Measurements from ENCODE around the gene CREB3L2. TPM values are rescaled to one million over a fixed set of nuclear protein-coding genes. Genes with fewer than 3 reads are reported as not detected.

CREB3L2 gene
- total and polyA plus RNA-seq, 8 donors, result 6.6 to 38.4 (median 32.2) TPM

GRCh38 chr7:137925091-137925490 is 76.8 kb downstream of the CREB3L2 start:
- Histone ChIP-seq H3K4me3 (no peak overlapping the region), H3K27ac (no peak overlapping the region), H3K9me3 (no peaks in the 10 kb centered on the region), H3K4me1 (no peaks in the 10 kb centered on the region), H3K27me3 (no peaks in the 10 kb centered on the region), H3K36me3 (peaks cover 0 to 12% (median 0%) of the 10 kb centered on the region in 3 donors)
- TF ChIP-seq CTCF (IDR thresholded peaks at IDR 0.05), result no peak
- no peak for ATAC-seq
- DNase-seq, result no peak
- intact Hi-C loops (cut with DNase I), result no loop called here
- FAIRE-seq, result no peak

GRCh38 chr7:137923380-137923779 is 78.5 kb downstream of the CREB3L2 start:
- Histone ChIP-seq H3K27me3 (no peaks in the 10 kb centered on the region), H3K36me3 (peaks cover 0 to 12% (median 0%) of the 10 kb centered on the region in 3 donors), H3K9me3 (no peaks in the 10 kb centered on the region), H3K4me3 (no peak overlapping the region), H3K4me1 (no peaks in the 10 kb centered on the region), H3K27ac (no peak overlapping the region)
- intact Hi-C loops (cut with DNase I), result no loop called here
- no peak for ATAC-seq
- FAIRE-seq, result no peak
- DNase-seq, result no peak
- no peak for TF ChIP-seq CTCF (IDR thresholded peaks at IDR 0.05)
- WGBS, 2 donors, result 88 to 92% methylated on average over 5 of the region's 5 CpGs

- Histone ChIP-seq H3K27me3 (no peaks in the 10 kb centered on the region), H3K4me3 (no peak overlapping the region), H3K36me3 (no peaks in the 10 kb centered on the region), H3K9me3 (no peaks in the 10 kb centered on the region), H3K27ac (no peak overlapping the region), H3K4me1 (no peaks in the 10 kb centered on the region)
- no peak for DNase-seq
- TF ChIP-seq CTCF (IDR thresholded peaks at IDR 0.05), result no peak
- 72 to 80% methylated on average over 6 of the region's 6 CpGs for WGBS, 2 donors
- no peak for ATAC-seq
- FAIRE-seq, result no peak
- intact Hi-C loops (cut with DNase I), result no loop called here
Observed at GRCh38 chr7:137920637-137921399, 81.1 kb downstream of the CREB3L2 start.

GRCh38 chr7:137919987-137920386 is 81.9 kb downstream of the CREB3L2 start:
- Histone ChIP-seq H3K27me3 (no peaks in the 10 kb centered on the region), H3K4me1 (no peaks in the 10 kb centered on the region), H3K9me3 (no peaks in the 10 kb centered on the region), H3K4me3 (no peak overlapping the region), H3K36me3 (peaks cover 0 to 7% (median 0%) of the 10 kb centered on the region in 3 donors), H3K27ac (no peak overlapping the region)
- no peak for DNase-seq
- ATAC-seq, result no peak
- FAIRE-seq, result no peak
- intact Hi-C loops (cut with DNase I), result no loop called here
- no peak for TF ChIP-seq CTCF (IDR thresholded peaks at IDR 0.05)
- 94 to 98% methylated on average over 1 of the region's 1 CpG for WGBS, 2 donors

GRCh38 chr7:137916980-137917645 is 84.8 kb downstream of the CREB3L2 start:
- ATAC-seq (no peak), FAIRE-seq (no peak), DNase-seq (no peak)
- 72 to 78% methylated on average over 9 of the region's 9 CpGs for WGBS, 2 donors
- Histone ChIP-seq H3K27me3 (no peaks in the 10 kb centered on the region), H3K4me1 (no peaks in the 10 kb centered on the region), H3K36me3 (peaks cover 0 to 29% (median 0%) of the 10 kb centered on the region in 3 donors), H3K4me3 (no peak overlapping the region), H3K27ac (no peak overlapping the region), H3K9me3 (no peaks in the 10 kb centered on the region)
- intact Hi-C loops (cut with DNase I), result no loop called here
- TF ChIP-seq CTCF (IDR thresholded peaks at IDR 0.05), result no peak
